Limb (tissue), 2 donors: Measurements from ENCODE around the gene PLD4.
A peak's percentile ranks its signal among the peaks of the same experiment; 100 is the strongest.
"Not testable (repeated sequence)": the region's sequence is repeated elsewhere in the genome, so short reads cannot be mapped to it uniquely, and the experiment has no call there.

ENCODE experiments used
- DNase-seq, 2 donors: peaks; one replicate each; pipeline ENCODE4 v3.0.0-alpha.2; 2016; ENCODE audit errors: extremely low spot score in 2 of 2

Gene PLD4

DNA sequence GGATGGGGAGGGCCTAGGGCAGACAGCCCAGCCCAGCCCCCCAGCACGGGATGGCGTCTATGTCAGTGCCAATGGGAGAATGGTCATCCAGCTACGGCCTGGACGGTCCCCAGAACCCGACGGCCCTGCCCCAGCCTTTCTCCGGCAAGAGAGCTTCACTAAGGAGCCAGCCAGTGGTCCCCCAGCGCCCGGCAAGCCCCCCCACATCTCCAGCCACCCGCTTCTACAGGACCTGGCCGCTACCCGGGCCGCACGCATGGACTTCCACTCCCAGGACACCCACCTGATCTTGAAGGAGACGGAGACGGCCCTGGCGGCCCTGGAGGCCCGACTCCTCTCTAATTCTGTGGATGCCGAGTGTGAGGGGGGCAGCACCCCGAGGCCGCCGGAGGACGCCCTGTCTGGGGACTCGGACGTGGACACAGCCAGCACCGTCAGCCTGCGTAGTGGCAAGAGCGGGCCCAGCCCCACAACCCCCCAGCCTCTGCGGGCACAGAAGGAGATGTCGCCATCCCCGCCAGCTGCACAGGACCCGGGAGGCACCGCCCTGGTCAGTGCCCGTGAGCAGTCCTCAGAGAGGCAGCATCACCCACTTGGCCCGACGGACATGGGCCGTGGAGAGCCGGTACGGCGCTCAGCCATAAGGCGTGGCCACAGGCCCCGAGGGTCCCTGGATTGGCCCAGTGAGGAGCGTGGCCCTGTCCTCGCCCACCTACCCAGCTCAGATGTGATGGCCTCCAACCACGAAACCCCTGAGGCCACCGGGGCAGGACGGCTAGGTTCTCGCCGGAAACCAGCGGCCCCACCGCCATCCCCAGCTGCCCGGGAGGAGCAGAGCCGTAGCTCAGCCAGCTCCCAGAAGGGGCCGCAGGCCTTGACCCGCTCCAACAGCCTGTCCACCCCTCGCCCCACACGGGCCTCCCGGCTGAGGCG is 37.7 kb upstream of the PLD4 start:
- DNase-seq = no peak

DNA sequence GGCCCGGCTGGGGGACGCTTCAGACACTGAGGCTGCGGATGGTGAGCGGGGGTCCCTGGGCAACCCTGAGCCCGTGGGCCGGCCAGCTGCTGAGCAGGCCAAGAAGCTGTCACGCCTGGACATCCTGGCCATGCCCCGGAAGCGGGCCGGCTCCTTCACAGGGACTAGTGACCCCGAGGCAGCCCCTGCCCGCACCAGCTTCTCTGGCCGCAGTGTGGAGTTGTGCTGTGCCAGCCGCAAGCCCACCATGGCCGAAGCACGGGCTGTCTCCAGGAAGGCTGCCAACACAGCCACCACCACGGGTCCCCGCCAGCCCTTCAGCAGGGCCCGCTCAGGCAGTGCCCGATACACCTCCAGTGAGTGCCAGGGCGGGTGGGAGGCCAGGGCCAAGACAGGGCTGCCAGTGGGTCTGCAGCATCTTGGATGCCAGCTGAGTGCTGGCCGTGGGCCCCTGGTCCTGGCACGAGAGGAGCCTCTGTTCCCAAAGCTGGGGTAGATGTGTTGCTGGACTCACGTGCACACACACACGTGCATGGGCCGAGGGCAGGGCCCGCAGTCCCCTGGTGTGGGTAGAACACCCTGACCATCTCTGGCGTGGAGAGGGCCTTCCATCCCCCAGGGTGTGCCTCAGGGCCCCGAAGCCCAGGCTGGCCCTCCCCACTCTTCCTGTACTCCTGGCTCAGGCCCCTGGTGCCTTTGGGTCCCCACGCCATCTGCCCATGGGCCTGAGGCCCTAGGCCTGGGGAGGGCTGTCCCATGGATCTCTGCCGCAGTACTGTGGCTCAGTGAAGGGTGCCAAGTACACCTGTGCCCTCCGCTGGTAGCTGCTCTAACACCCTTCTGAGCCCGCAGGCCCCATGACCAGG is 36.8 kb upstream of the PLD4 start:
- no peak for DNase-seq

DNA sequence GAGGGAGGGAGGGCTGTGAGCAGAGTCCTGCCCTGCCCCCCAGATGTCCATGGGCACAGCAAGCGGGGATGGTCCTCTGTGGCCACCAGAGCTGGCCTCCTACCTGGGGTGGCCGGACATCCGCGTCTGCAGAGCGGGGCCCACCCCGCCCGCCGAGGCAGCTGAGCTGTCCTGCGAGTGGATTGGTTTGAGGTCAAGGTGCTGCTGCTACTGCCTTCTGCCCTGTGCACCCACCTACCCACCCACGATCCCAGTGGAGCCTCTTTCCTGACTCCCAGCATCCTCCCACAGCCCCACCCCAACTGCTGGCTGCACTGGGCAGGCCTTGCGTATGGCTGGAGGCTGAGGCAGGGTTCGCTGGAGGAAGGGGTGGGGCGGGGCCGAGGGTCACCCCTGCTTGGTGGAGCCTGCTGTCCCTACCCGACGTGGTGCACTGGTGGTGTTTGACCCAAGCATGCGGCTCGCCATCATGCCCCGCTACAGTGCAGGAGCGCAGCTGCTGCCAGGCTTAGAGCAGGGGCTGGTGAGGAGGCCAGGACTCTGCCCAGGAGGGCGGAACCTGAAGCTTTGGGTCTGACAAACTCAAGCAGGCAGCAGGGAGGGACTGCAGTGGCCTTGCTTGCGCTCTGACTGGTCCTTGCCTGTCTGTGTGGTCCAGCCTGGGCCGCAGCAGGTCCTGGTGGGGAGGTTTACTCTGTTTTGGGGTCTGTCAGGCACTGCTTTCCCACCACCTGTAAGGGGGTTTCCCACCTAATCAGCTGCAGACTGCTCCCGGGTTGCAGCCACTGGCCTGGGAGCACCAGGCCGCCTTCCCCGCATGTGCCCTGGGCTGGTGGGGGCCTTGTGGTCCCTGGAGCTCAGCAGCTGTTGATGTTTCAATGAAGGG is 35.9 kb upstream of the PLD4 start:
- no peak for DNase-seq

DNA sequence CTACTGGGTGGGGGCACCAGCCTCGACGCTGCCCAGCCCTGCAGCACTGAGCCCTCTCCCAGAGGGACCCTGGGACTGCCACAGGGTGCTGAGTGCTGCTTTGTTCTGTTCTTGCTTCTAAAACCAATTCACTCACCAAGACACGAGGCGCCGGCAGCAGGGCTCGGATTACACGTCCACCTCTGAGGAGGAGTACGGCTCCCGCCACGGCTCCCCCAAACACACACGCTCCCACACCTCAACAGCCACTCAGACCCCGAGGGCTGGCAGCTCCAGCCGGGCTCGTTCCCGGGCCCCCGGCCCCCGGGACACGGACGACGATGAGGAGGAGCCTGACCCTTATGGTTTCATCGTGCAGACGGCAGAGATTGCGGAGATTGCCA is 35.3 kb upstream of the PLD4 start:
- DNase-seq = no peak

DNA sequence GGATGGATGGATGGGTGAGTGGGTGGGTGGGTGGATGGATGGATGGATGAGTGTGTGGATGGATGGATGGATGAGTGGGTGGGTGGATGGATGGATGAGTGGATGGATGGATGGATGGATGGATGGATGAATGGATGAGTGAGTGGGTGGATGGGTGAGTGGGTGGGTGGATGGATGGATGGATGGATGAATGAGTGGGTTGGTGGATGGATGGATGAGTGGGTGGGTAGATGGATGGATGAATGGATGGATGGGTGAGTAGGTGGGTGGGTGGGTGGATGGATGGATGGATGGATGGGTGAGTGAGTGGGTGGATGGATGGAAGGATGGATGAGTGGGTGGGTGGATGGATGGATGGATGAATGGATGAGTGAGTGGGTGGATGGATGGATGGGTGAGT is 34.4 kb upstream of the PLD4 start:
- DNase-seq = not testable (repeated sequence)

DNA sequence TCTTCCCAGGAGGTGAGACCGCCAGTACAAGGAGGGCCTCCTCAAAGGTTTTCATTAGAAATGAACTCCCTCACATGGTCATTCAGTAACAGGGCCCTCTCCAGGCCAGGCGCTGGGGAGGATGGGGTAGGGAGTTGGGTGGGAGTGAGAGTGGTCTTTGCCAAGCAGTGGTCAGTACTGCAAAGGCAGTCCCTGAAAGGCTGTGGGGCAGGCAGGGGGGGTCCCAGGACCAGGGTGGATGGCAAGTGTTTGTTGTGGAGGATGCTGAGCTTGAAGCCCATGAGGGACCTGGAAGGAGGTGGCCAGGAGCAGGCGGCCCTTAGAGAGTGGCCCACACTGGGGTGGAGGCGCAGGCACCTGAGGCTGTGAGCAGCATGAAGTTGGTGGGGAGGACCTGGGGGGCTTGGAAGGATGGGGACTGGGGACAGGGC is 33.5 kb upstream of the PLD4 start:
- DNase-seq = no peak

DNA sequence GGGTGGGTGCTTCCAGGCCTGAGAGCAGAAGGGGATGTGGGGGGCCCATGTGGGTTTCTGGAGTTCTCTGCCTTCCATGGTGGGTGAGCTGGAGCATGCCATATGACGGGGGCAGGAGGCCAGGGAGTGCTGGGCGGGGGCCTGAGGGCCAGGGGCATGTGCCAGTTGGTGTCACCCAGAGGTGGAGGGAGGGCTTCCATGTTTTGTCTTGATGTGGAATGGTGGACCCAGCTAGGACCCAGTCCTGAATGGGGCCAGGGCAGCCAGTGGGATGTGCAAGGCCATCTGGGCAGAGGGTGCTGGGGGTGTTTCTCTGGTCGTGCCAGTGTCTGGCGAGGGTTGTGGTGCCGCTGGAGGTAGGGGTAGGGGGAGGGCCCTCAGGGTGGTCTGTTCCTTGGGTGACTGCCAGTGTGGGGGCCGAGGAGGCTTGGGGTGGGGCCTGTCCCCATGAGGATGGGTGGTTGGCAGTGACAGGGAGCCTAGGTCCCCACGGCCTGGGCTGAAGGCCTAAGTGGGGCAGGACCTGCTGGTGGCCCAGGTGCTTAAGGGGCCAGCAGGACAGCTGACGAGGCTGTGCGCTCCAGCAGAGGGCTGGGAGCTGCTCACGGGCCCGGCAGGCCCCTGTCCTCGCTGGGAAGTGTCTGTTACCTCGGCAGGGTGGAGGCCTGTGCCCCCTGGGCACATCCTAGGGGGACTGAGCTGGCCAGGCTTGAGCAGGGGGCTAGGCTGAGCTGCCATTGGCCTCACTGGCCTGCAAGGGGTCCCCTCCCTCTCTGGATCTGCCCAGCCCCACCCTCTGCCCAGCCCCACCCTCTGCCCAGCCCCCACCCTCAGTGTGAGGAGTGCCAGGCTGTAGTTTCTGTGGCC is 32.8 kb upstream of the PLD4 start:
- DNase-seq = peak in 1 of 2 donors; percentile 29

DNA sequence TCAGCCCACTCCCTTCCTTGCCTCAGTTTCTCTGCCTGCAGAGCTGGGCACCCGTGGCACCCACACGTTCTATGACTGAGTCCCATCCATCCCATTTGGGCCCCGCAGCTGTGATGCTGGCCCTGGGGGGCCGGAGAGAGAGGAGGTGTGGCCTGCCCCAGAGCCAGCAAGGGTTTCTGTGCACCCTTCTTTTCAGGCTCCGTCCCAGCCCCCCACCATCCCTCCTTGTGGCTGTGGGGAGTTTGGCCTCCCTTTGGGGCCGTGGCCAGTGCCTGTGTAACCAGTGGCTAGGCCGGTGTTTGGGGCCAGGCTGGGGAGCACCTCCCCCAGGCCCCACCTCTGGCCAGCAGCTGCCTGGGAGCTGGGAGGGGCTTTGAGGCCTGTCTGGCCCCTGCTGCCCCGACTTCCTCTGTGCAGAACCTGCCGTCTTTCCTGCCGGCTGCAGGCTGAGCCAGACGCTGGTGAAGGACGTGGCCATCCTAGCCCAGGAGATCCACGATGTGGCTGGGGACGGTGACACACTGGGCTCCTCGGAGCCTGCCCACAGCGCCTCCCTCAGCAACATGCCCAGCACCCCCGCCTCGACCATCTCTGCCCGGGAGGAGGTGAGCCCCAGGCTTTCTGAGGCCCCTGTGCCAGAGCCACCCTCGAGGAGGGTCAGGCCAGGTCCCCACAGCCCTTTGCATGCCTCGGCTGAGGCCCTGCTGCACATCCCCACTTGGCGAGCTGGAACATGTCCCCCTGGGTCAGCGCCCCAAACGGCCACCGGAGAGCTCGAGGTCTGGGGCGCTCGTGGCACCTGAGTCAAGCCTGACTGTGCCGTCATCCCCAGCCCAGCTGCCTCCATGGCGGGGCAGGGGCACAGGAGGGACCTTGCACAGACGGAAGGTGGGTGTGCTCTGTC is 31.9 kb upstream of the PLD4 start:
- DNase-seq = no peak

DNA sequence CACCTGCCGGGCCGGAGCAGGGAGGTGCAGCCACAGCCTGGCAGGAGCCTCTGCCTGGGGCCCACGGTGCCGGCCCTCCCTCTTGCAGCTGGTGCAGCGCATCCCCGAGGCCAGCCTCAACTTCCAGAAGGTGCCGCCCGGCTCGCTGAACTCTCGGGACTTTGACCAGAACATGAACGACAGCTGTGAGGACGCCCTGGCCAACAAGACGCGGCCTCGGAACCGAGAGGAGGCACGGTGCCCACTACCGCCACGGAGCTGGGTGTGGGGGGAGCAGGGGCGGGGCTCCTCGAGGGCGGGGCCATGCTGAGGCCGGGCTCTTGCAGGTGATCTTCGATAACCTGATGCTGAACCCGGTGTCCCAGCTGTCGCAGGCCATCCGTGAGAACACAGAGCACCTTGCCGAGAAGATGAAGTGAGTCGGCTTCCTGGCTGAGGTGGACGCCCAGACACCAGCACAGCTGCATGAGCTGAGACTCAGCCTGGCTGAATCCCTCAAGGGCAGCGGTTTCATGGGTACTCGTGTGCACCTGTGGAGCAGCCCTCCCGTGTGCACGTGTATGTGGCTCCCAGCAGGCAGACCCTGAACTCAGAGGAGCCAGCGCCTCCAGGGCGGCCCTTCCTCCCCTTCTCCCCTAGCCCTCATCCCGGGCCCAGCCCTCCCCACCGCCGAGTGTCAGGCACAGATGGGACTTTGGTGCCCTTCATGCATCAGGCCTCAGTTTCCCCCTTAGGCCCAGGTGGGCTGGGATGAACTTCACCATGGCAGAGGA is 31.1 kb upstream of the PLD4 start:
- peak in 1 of 2 donors; percentile 34 for DNase-seq

DNA sequence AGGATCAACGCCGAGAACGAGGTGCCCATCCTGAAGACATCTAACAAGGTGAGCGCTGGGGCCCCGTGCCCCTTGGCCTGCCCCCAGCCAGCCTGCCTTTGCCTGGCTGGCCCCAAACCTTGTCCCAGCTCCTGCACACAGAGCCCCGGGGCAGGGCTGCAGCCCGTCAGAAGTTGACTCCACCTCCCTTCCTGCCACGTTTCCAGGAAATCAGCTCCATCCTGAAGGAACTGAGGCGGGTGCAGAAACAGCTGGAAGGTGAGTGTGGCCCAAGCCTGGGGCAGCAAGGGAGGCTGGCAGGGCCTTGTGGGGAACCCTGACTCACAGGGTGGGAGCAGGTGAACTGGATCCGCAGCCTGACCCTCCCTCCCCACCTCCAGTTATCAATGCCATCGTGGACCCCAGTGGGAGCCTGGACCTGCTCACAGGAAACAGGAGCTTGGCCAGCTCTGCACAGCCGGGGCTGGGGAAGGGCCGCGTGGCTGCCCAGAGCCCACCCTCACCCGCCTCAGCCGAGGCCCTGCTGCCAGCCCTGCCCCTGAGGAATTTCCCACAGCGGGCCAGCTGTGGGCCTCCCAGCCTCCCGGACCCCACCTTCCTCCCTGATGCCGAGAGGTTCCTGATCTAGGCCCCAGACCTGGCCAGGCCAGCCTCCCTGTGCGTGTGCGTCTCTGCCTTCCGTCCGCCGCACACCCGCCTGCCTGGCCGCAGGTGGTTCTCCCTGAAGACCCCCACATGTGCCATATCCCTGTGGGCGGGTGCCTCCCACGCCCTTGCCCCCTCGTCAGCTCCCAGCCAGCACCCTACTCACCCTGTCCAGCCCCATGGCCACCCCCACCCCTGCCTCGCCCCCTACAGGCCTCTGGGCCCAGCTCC is 30.1 kb upstream of the PLD4 start:
- peak in 1 of 2 donors; percentile 26 for DNase-seq

DNA sequence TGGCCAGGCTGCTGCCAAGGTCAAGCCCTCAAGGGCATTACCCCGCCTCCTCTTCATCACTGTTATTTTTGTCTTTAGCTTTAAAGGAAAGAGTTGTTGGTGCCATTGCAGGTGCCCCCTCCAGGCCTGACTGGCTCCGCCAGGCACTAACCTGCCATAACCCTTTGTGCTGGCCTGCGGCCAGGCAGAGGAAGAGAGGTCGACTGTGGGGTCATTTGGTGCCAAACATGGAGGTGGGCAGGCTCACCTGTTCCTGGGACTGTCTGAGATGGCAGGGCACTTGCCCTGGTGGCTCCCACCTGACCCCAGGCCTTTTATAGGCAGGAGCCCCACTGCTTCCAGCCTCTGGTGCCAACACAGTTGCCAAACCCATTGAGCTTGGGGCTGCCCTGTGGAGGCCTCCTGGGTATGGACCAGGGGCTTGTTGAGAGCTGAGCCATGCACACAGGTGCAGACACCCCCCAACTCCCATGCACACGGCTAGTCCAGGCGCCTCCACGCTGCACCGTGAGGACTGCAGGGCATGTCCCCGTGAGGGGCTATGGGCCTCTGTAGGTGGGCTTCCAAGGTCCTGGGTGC is 29.4 kb upstream of the PLD4 start:
- peak in 1 of 2 donors; percentile 31 for DNase-seq

DNA sequence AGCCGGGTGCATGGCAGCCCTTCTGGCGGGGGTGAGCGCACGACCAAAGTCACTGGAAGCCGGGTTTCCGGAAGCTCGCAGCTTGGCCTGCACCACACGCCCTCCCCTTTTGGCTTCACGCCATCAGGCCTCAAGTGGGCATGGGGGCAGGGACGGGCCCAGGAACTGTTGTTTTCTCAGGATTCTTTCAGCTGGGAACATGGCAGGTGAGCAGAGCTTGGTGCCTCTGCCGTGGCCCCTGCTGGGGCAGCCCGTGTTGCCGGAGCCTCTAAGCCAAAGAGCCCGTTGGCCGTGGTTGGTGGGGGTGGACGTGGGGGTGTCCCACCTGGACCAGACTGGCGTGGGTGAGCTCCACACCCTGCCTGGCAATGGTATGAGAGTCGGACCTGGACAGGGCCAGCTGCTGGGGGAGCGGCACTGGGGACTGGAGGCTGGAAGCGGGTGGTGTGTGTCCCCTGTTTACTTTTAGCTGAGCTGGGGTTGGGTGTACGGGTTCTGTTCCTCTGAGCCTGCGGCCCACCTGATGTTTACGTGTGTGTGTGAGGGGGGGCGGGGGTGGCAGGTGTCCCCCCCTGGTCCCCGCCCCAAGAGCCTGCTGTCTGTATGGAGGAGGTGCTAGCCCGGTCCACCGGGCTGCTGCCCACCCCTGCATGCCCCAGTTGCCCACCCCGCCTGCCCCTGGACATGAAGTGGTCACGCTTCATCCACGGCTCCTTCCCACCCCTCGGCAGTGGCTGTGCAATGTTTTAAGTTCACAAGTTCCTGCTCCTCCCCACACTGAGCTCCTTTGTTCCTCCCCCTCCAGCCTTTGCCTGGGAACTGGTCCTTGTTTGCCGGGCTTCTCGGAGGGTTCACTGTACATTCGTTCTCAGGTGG is 28.7 kb upstream of the PLD4 start:
- DNase-seq = peak in 1 of 2 donors; percentile 50

DNA sequence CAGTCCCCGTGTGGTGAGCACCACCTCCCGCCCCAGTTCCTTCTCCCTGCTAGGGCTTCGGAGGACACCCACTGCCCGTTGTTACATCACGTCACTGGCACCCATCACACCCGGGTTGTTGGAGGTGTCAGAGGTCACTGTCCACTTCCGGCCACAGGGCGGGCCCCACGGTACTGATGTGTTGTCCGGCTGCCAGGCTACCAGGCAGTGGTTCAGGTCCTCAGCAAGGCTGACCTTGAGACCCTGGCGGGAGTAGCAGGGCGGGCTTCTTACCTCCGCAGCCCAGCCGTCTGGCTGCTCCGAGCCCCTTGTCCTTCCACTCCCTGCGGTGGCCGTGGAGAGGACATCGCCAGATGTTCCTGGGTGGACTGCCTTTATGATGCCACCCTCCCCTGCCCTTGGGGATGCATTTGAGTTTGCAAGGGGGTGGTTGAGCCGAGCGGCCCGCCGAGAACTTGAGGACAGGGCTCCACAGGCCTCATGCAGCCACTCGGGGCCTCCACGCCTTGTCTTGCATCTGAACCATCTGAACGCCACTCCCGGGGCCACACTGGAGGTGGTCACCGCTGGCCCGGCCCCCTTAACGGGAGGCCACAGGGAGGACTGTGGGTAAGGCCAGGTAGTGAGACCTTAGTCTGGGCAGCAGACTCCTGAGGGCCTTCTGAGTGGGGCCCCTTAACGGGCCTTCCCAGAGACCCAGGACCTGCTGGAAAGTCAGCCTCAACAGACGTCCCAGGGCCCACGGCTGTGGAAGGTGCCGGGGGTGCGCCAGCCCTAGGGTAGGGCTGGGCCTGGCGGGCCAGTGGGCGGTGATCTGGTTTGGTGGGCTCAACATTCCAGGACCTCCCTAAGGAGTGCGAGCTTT is 27.1 kb upstream of the PLD4 start:
- peak in 1 of 2 donors; percentile 28 for DNase-seq

DNA sequence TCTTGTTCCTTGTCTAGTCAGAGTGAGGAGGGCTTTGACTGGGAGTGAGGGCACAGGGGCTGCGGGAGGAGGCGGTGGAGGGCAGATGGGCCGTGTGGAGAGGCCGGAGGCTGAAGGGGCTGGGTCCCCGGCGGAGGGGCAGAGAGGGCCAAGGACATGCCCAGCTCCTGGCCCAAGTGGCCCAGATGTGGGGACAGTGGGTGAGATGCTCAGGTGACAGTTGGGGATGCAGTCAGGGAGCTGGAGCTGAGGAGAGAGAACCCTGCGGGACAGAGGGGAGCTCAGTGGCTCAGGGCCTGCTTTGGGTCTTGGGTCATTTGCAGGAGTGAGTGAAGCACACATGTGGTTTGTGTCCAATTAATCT is 26.5 kb upstream of the PLD4 start:
- DNase-seq = no peak

DNA sequence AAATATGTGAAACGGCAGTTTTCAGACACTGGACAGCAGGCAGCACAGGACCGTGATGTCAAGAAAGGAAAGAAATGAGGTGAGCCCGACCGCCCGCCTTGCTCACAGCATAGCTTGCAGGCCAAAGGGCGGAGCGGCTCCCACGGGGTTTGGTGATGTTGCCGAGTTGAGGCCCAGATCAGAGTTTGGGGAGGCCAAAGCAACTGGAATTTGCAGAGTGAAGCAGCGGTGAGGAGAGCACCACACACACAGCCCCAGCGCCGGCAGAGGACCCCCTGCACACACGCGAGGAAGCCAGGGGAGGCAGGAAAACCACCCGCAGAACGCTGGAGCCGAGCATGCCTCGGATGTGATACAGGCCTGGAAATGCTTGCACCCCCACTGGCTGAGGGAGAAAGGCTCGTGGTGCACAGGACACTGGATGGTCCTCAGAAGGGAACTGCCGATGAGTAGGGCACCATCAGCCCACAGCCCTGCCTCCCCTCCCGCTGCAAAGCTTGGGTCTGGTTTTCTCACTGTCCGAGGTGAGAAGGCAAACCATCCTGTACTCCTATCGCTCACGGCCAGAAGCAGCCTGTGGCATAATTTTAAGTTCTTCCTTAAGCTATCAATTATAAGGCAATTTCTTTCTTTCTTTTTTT is 25.7 kb upstream of the PLD4 start:
- DNase-seq = peak in 1 of 2 donors; percentile 51
